Esophagus muscularis mucosa (tissue), 3 donors: Measurements from ENCODE around the gene FAM98C.

Source experiments
- CTCF ChIP-seq, 3 experiments: fragments of 200-600 bp in 2 of 3; fragments of 450-650 bp in 1 of 3; sonication (generic) in 2 of 3; IDR thresholded peaks; one replicate each; pipeline ENCODE4 v1.5.1; 2017 to 2019; ENCODE audit warnings: antibody characterized with exemption in 3 of 3, mild to moderate bottlenecking in 2 of 3, moderate library complexity in 1 of 3
- POLR2A ChIP-seq: fragments of 450-650 bp; IDR thresholded peaks from one replicate; pipeline ENCODE4 v1.6.1; 2017; ENCODE audit warnings: antibody characterized with exemption, moderate library complexity, mild to moderate bottlenecking, low read depth
- POLR2AphosphoS5 ChIP-seq, 2 donors: sonication (generic); formaldehyde crosslinking; IDR thresholded peaks; one replicate each; pipeline ENCODE4 v1.6.1; 2017; ENCODE audit warnings: antibody characterized with exemption in 2 of 2

GRCh38 chr19:38383184-38383583, 19.7 kb upstream of the FAM98C start:
- TF ChIP-seq CTCF (IDR thresholded peaks at IDR 0.05) (no peak), POLR2A (no peak), POLR2AphosphoS5 (IDR thresholded peaks at IDR 0.05) (no peak)
